LNCaP clone FGC (cell line): ENCODE data around the gene URI1.

Experiments used
- DNase-seq: peaks from one replicate; pipeline ENCODE4 v3.0.0-alpha.2; 2011; ENCODE audit warnings: low read depth
- H3K4me3 ChIP-seq: 2 replicates; pipeline ENCODE4 v1.5.1; 2011; ENCODE audit warnings: mild to moderate bottlenecking, low read depth, low read length, control low read depth
- TF ChIP-seq, protein P1 (sequence below): IDR thresholded peaks from 2 replicates; pipeline ENCODE4 v1.5.1; 2012; ENCODE audit warnings: mild to moderate bottlenecking; ENCODE audit not compliant: control insufficient read depth, insufficient read depth; ENCODE audit errors: extremely low read depth

The URI1 gene

DNA sequence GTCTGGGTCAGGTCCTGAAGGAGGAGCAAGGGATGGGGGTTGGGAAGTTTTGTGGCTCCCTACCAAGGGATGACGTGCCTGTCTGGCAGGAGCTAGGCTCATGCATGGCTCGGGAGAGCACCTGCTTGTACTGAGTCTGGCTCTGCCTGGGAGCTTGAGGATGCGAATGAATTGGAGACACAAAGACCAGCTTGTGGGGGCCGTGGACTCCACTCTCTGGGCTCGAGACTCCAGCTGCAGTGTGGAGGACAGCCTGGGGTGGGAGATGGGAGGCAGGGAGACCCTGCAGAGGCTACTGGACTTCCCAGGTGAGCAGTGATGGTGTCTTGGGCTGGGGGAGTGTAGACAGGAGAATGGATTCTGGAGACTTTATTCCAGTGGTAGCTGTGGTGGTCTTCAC lies 15.2 kb upstream of the URI1 start:
- TF ChIP-seq, protein P1, sequence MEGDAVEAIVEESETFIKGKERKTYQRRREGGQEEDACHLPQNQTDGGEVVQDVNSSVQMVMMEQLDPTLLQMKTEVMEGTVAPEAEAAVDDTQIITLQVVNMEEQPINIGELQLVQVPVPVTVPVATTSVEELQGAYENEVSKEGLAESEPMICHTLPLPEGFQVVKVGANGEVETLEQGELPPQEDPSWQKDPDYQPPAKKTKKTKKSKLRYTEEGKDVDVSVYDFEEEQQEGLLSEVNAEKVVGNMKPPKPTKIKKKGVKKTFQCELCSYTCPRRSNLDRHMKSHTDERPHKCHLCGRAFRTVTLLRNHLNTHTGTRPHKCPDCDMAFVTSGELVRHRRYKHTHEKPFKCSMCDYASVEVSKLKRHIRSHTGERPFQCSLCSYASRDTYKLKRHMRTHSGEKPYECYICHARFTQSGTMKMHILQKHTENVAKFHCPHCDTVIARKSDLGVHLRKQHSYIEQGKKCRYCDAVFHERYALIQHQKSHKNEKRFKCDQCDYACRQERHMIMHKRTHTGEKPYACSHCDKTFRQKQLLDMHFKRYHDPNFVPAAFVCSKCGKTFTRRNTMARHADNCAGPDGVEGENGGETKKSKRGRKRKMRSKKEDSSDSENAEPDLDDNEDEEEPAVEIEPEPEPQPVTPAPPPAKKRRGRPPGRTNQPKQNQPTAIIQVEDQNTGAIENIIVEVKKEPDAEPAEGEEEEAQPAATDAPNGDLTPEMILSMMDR: no peak
- H3K4me3 ChIP-seq: no peak overlapping the region
- DNase-seq: no peak

DNA sequence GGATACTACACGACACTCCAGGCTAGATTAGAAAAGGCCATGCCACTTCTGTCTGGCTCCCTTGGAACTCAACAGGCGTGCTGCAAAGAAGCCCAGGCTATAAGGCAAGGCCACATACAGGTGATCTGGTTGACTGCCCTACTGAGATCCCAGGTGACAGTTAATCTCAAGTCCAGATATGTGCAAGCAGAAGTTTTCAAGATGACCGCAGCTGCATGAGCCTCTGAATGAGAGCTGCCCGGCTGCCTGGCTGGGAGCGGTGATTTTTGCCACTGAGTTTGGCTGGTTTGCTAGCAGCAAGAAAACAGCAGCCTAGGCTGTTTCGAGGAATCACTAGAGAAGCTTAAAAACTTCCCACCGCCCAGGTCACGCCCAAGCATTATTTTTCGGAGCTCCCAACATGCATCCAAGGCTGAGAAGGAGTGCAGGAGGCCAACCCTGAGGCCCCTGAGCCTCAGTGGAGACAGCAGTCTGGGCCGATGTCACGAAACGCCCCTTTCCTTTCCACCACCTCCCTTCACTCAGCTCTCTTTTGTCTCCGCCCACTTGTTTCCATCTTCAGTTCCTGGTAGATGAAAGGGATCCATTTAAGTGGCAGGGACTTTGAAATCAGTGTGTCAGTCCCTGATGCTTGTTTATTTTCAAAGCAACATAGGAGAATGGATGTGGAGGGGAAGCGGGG lies 14.0 kb upstream of the URI1 start:
- TF ChIP-seq, protein P1: no peak
- DNase-seq: no peak
- H3K4me3 ChIP-seq: no peak overlapping the region

DNA sequence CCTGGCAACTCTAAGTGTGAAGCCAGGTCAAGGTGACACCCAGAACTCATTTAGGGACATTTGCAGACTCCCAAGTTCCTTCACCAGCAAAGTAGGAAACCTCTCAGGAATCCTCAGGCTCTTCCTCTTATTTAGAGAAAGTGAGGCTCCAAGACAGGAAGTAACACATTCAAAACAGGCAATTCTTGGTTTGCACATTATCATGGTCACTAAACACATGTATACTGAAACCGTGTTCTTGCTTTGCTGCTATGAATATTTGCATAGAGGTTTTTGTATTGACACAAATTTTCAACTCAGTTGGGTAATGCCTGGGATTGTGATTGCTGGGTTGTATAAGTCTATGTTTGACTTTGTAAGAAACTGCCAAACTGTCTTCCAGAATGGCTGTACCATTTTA lies 13.2 kb upstream of the URI1 start:
- TF ChIP-seq, protein P1: no peak
- DNase-seq: no peak
- H3K4me3 ChIP-seq: no peak overlapping the region

DNA sequence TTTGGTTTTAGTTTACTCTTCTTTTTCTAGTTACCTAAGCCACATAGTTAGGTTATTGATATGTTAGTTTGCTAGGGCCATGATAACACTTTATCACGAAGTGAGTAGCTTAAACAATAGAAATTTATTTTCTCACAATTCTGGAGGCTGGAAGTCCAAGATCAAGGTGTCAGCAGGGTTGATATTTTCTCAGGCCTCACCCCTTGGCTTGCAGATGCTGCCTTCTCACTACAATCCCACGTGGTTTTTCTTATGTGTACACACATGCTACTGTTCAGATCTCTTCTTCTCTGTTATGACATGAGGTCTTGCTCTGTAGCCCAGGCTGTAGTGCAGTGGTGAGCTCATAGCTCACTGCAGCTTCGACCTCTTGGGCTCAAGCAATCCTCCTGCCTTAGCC lies 7.8 kb upstream of the URI1 start:
- TF ChIP-seq, protein P1: no peak
- H3K4me3 ChIP-seq: no peak overlapping the region
- DNase-seq: no peak

DNA sequence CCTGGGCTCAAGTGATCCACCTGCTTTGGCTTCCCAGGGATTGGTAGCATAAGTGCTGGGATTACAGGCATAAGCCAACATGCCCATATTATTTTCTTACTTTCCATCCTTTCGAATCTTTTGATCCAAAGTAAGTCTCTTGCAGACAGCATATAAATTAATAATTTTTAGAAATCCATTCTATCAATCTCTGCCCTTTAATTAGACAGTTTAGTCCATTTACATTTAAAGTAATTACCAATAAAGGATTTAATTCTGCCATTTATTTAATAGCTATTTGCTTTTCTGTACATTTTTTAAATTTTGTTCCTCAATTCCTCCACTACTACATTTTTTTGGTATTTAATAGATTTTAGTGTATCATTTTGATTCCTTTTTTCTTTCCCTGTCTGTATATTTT lies 7.3 kb upstream of the URI1 start:
- DNase-seq: no peak
- TF ChIP-seq, protein P1: no peak

DNA sequence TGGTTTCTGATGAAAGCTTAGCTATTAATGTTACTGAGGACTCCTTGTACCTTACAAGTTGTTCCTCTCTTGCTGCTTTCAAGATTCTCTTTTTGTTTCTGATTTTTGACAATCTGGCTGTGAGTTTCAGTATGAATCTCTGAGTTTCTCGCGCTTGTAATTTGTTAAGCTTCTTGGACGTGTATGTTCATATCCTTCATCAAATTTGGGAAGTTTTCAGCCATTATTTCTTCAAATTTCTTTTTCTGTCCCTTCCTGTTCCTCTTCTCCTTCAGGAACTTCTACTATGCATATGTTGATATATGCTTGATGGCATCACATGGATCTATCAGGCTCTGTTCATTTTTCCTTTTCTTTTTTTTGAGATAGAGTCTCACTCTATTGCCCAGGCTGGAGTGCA lies 5.6 kb upstream of the URI1 start:
- DNase-seq: no peak
- TF ChIP-seq, protein P1: no peak
- H3K4me3 ChIP-seq: no peak overlapping the region

More for the DNA sequence above, 7.3 kb upstream of the URI1 start:
- H3K4me3 ChIP-seq: no peak overlapping the region

DNA sequence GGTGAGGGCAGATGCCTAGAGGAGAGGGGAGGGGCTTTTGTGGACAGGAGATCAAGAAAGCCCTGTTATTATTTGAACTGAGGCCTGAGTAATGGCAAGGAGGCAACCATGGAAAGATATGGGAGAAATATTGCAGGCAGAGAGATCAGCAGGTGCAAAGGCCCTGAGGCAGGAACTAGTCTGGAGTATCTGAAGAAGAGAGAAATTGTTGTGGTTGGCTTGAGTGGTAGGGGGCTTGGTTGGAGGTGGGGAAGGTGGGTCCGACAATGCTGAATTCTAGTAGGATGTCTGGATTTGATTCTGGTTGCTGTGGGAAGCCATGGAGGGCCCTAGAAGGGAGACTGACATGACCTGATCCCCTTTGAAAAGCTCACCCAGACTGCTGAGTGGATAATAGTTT lies 2.4 kb upstream of the URI1 start:
- TF ChIP-seq, protein P1: no peak
- DNase-seq: no peak
- no peak overlapping the region for H3K4me3 ChIP-seq
